ENCODE measurements around the gene TAS2R40. TPM values are rescaled to one million over a fixed set of nuclear protein-coding genes. Genes with fewer than 3 reads are reported as not detected.
A peak's percentile ranks its signal among the peaks of the same experiment; 100 is the strongest.

The TAS2R40 gene
- total RNA-seq (2021; ENCODE audit: unreplicated experiment): not detected
- not detected for polyA plus RNA-seq (2012; ENCODE audit: insufficient read length)
- Bru-seq, nascent RNA: not detected
- not detected for BruChase-seq, experiment 1, labeled RNA remaining after a 2-hour chase
- not detected for BruChase-seq, experiment 2, labeled RNA remaining after a 6-hour chase
- long read RNA-seq: 0 reads

DNA sequence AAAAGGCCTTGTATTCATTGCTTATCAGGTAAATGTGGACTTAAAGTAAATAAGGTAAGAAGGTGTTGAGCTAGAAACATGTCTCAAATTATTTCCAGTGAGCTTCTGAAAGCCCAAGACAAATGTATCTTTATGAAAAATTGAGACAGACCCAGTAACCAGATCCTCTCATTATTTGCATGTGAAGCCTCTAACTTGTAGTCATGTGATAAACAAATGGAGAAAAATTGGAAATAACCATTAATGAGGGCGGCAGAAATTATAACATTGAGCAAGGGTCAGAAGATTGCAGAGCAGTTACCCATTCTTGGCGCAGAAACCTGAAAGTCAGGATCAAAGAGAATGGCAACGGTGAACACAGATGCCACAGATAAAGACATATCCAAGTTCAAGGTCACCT, at the start of gene TAS2R40:
Gene TAS2R40 (plus strand): TSS at position 301 of the 400 bp plus-strand sequence. CDS start 42 bp downstream, at position 343.
- BruUV-seq (replicated peaks): no TSS peak
- ChIA-PET POLR2A (no interaction called here), CTCF (no interaction called here)
- no peaks in the 10 kb centered on the region for H3K9me3 ChIP-seq (ENCODE audit: control insufficient read depth, insufficient read depth, low read depth, low read length)
- ATAC-seq (no peak), DNase-seq (ENCODE audit: low read depth, low spot score) (no peak)
- H3K27ac ChIP-seq (ENCODE audit: low read length): no peak within 1 kb of the TSS
- in situ Hi-C loops (cut with HindIII; ENCODE audit: low pct_unique_long_range_greater_than_20kb, low sequenced_read_pairs) (loop anchor here (25.0 kb wide), 1 partner anchor 209 kb away; no protein-coding TSS in a partner anchor), intact Hi-C loops (cut with micrococcal nuclease; ENCODE audit: unreplicated experiment) (no loop called here)
- no peaks in the 10 kb centered on the region for H3K4me1 ChIP-seq (ENCODE audit: control insufficient read depth, insufficient read depth, low read length)
- no peak within 1 kb of the TSS for H3K4me3 ChIP-seq (ENCODE audit: low read depth in 2 of 2, low read length in 2 of 2)
- TF ChIP-seq TCF7L2 (IDR thresholded peaks at IDR 0.05; ENCODE audit: low read depth, low read length) (no peak), POLR2AphosphoS5 (IDR thresholded peaks at IDR 0.05; ENCODE audit: low read depth, low read length) (no peak), SIN3A (IDR thresholded peaks at IDR 0.05; ENCODE audit: borderline replicate concordance, insufficient read depth, low read depth, low read length) (no peak), CTCF (IDR thresholded peaks at IDR 0.05) (no peak)
- TF ChIP-seq, protein P1, sequence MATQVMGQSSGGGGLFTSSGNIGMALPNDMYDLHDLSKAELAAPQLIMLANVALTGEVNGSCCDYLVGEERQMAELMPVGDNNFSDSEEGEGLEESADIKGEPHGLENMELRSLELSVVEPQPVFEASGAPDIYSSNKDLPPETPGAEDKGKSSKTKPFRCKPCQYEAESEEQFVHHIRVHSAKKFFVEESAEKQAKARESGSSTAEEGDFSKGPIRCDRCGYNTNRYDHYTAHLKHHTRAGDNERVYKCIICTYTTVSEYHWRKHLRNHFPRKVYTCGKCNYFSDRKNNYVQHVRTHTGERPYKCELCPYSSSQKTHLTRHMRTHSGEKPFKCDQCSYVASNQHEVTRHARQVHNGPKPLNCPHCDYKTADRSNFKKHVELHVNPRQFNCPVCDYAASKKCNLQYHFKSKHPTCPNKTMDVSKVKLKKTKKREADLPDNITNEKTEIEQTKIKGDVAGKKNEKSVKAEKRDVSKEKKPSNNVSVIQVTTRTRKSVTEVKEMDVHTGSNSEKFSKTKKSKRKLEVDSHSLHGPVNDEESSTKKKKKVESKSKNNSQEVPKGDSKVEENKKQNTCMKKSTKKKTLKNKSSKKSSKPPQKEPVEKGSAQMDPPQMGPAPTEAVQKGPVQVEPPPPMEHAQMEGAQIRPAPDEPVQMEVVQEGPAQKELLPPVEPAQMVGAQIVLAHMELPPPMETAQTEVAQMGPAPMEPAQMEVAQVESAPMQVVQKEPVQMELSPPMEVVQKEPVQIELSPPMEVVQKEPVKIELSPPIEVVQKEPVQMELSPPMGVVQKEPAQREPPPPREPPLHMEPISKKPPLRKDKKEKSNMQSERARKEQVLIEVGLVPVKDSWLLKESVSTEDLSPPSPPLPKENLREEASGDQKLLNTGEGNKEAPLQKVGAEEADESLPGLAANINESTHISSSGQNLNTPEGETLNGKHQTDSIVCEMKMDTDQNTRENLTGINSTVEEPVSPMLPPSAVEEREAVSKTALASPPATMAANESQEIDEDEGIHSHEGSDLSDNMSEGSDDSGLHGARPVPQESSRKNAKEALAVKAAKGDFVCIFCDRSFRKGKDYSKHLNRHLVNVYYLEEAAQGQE (IDR thresholded peaks at IDR 0.05; ENCODE audit: insufficient read depth in 1 of 2, low read depth in 2 of 2, low read length in 1 of 2): no peak
- no peaks in the 10 kb centered on the region for H3K36me3 ChIP-seq (ENCODE audit: control insufficient read depth, insufficient read depth, low read length)
- peaks cover 14% of the 10 kb centered on the region for H3K27me3 ChIP-seq (ENCODE audit: control insufficient read depth, insufficient read depth, low read length)

GRCh38 chr7:143172354-143172753, 49.5 kb upstream of the TAS2R40 start:
- intact Hi-C loops (cut with micrococcal nuclease; ENCODE audit: unreplicated experiment): no loop called here
- peak overlapping the region in 1 of 2 experiments; percentile 8; a peak in 1 of 4 replicates for H3K4me3 ChIP-seq (ENCODE audit: low read depth in 2 of 2, low read length in 2 of 2)
- TF ChIP-seq SIN3A (IDR thresholded peaks at IDR 0.05; ENCODE audit: borderline replicate concordance, insufficient read depth, low read depth, low read length): no peak
- TF ChIP-seq, protein P1 (IDR thresholded peaks at IDR 0.05; ENCODE audit: insufficient read depth in 1 of 2, low read depth in 2 of 2, low read length in 1 of 2): no peak
- no peak for TF ChIP-seq TCF7L2 (IDR thresholded peaks at IDR 0.05; ENCODE audit: low read depth, low read length)
- TF ChIP-seq POLR2AphosphoS5 (IDR thresholded peaks at IDR 0.05; ENCODE audit: low read depth, low read length): no peak
- no peak for TF ChIP-seq CTCF (IDR thresholded peaks at IDR 0.05)
- CTCF ChIA-PET: no interaction called here
- no peaks in the 10 kb centered on the region for H3K9me3 ChIP-seq (ENCODE audit: control insufficient read depth, insufficient read depth, low read depth, low read length)
- no peak overlapping the region for H3K27ac ChIP-seq (ENCODE audit: low read length)
- in situ Hi-C loops (cut with HindIII; ENCODE audit: low pct_unique_long_range_greater_than_20kb, low sequenced_read_pairs): no loop called here
- no TSS peak for BruUV-seq (replicated peaks)
- POLR2A ChIA-PET: no interaction called here
- no peaks in the 10 kb centered on the region for H3K27me3 ChIP-seq (ENCODE audit: control insufficient read depth, insufficient read depth, low read length)
- DNase-seq (ENCODE audit: low read depth, low spot score) (no peak), ATAC-seq (no peak)
- H3K36me3 ChIP-seq (ENCODE audit: control insufficient read depth, insufficient read depth, low read length): no peaks in the 10 kb centered on the region
- no peaks in the 10 kb centered on the region for H3K4me1 ChIP-seq (ENCODE audit: control insufficient read depth, insufficient read depth, low read length)
